Measurements from ENCODE around the gene RC3H2.

GRCh38 chr9:122812736-122813135 lies 92.4 kb downstream of the RC3H2 start:
- TF ChIP-seq USF1 (CRISPR knock-in tag; IDR thresholded peaks at IDR 0.05) (no peak), CREB1 (CRISPR knock-in tag; IDR thresholded peaks at IDR 0.05) (no peak), RELA (CRISPR knock-in tag; IDR thresholded peaks at IDR 0.05; ENCODE audit: borderline replicate concordance) (no peak)
- TF ChIP-seq, protein P1, sequence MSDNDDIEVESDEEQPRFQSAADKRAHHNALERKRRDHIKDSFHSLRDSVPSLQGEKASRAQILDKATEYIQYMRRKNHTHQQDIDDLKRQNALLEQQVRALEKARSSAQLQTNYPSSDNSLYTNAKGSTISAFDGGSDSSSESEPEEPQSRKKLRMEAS (CRISPR knock-in tag; IDR thresholded peaks at IDR 0.05): no peak
- TF ChIP-seq, protein P2, sequence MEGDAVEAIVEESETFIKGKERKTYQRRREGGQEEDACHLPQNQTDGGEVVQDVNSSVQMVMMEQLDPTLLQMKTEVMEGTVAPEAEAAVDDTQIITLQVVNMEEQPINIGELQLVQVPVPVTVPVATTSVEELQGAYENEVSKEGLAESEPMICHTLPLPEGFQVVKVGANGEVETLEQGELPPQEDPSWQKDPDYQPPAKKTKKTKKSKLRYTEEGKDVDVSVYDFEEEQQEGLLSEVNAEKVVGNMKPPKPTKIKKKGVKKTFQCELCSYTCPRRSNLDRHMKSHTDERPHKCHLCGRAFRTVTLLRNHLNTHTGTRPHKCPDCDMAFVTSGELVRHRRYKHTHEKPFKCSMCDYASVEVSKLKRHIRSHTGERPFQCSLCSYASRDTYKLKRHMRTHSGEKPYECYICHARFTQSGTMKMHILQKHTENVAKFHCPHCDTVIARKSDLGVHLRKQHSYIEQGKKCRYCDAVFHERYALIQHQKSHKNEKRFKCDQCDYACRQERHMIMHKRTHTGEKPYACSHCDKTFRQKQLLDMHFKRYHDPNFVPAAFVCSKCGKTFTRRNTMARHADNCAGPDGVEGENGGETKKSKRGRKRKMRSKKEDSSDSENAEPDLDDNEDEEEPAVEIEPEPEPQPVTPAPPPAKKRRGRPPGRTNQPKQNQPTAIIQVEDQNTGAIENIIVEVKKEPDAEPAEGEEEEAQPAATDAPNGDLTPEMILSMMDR (IDR thresholded peaks at IDR 0.05): no peak

All from WTC11 (cell line).